ENCODE measurements around the gene PPP1R37.

GRCh38 chr19:45050036-45050435, 42.9 kb upstream of the PPP1R37 start:
- TF ChIP-seq EP300 (IDR thresholded peaks at IDR 0.05) (no peak), CTCF (IDR thresholded peaks at IDR 0.05) (no peak)

Data from tibial nerve (tissue), 4 donors.